Activated CD4-positive, alpha-beta T cell treated with anti-CD3 and anti-CD28 coated beads for 1 hour (primary cell): ENCODE measurements around the gene FSTL5.

Experiments
- DNase-seq: peaks from one replicate; pipeline ENCODE4 v3.0.0-alpha.2; 2020

Gene FSTL5

GRCh38 chr4:162102713-162103112 lies 61.1 kb downstream of the FSTL5 start:
- no peak for DNase-seq

DNA sequence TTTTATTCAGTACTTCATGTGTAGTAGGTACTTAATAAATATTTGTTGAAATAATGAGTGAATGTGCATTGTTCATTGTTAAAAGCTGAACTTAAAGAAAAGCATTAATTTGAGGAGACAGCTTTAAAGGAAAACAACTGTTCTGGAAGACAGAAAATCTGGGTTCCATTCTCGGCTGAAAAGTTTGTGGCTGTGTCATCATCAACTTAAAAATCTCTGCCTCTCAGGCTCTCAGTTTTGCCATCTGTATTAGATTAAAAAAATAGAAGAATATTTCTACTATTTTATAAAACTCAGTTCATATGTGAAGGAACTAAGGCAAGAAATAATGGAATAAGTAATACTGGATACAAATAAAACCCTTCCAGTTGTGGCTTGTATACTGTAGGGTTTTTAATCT lies 62.5 kb downstream of the FSTL5 start:
- no peak for DNase-seq

GRCh38 chr4:162075726-162076125 lies 88.1 kb downstream of the FSTL5 start:
- DNase-seq, result no peak

- no peak for DNase-seq
Measured at GRCh38 chr4:162061214-162061613, 102.6 kb downstream of the FSTL5 start.

DNA sequence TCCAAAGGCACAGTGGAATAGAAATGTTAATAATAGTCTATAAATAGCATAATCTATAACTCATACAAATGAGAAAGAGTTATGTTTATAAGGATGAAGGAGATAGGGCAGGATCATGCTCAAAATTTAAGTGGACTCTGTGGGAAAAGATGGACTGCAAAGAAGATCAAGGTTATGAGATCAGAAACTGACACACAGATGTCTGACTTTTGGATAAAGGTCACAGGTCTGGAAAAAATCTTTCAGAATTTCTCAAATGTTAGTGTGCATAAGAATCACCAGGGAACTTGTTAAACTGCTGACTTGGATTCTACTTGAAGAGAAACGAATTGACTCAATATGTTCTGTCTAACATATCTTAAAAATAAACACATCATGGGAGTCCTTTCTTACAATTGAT lies 104.1 kb downstream of the FSTL5 start:
- DNase-seq, result no peak

- no peak for DNase-seq
Measured at GRCh38 chr4:162056990-162057389, 106.8 kb downstream of the FSTL5 start.

DNA sequence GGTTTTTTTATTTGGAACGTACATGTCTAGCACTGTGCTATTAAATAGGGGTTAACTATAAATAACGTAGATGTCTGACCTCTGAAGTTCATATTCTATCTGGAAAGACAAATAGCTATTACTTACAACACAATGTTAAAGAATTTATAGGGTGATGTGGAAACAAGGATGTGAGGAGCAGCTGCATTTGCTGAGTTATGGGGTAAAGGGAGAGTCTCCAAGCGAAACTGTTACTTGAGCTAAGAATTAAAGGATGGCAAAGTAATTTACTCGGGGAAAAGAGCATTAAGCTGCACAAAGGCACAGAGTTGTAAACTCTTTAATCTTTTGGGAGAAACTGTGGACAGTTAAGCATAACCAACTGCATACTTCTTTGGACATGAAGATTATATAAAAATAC lies 117.7 kb downstream of the FSTL5 start:
- DNase-seq, result no peak

- DNase-seq, result no peak
Measured at GRCh38 chr4:162038112-162038511, 125.7 kb downstream of the FSTL5 start.

DNA sequence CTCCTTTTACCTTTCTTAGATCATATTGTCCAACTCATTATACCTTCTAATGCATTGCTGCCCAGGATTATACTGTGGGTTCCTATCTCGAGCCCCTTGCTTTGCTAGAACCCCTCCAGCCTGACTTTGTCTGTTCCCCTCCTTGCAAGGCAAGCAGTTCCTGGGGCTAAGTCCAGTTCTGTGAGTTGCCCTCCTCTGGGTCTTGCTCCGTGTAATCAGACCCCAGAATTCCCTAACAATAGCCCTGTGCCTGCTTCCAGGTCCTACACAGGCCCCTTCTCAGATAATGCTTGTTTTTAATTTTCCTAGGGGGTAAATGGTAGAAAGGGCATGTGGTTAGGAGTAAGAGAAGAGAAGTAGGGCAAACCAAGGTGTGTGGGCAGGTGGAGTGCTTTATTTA lies 145.9 kb downstream of the FSTL5 start:
- DNase-seq, result no peak

- DNase-seq, result no peak
Measured at GRCh38 chr4:162016991-162017390, 146.8 kb downstream of the FSTL5 start.

DNA sequence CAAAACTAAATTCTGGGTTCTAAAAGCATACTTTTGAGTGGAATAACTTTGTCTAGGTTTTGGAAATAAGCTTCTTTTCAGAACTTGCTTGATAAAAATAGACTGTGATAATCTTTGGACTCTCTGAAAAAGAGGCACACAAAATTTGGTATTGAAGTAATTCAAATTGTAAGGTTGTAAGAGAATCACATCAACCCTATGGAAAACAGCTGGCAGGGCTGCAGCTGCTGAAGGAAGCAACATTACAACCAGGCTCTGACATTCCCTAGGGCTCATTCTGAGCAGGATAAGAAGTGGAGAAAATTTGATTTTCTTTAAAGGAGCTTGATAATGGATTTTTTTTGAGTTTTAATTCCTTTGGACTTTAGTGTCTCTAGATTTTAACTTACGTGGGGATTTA lies 147.6 kb downstream of the FSTL5 start:
- no peak for DNase-seq

DNA sequence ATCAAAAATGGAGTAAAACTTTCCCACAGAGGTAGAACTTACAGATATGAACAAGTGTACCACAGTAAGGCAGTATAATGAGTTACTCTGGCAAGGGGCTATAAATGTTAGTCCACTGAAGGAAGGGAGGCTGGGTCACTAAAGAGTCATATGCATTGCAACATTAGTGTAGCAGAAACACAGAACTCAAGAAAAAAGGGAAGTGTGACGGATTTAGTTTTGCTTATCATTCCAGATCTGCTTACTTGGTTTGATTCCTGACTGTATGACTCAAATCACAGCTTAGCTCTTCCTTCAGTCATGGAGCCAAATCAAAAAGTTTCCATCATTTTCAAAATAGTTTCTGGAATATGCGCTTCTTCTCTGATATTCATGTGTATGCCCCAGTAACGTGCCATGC lies 148.7 kb downstream of the FSTL5 start:
- no peak for DNase-seq

DNA sequence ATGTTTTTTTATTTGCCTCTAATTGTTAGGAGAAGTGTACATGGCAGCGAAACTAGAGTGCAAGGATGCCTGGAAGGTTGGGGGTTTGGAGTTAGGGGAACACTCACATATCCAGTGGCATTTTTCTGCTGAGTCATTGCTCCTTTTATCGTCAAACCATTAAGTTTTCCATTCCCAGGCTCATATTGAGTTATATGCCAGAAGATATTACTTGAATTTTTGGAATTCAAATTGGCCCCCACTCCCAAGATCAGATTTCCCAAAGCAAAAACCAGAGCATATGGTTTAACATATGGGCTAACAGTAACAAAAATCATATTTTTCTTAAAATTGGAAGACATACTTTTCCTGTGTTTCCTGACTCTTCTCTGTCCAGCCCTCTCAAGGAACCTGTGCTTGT lies 152.7 kb downstream of the FSTL5 start:
- DNase-seq, result no peak

DNA sequence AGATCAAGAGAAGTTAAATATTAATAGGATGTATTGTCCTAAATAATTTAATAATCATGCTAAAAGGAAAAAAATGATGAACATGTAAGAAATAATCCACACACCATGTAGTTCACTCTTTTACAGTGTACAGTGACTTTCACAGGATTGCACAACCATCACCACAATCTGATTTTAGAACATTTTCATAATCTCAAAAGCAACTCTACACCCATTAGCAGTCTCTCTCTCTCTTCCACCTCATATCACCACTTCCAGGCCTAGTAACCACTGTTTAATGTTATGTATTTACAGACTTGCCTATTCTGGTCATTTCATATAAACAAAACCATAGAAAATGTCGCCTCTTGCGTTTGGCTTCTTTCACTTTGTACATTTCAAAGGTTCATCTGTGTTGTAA lies 153.4 kb downstream of the FSTL5 start:
- DNase-seq, result no peak

- no peak for DNase-seq
Measured at GRCh38 chr4:161992317-161992716, 171.5 kb downstream of the FSTL5 start.

GRCh38 chr4:161991811-161992210 lies 172.0 kb downstream of the FSTL5 start:
- no peak for DNase-seq

DNA sequence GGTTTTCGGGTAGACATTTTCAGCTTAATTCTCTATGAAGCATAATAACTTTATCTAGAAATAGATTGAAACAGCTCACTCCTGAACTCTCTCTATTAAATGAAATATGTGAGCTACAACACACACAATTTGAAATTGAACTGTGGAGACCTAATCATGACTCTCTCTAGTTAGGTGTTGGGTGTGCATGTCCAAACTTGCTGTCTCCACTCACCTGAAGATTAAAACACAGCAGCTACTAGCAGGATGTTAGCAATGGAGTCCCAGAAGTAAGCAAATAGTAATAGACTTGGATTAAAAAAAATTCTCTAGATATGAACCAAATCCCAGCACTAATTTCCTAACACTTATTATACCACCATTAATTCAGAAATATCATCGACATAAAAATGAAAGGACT lies 173.1 kb downstream of the FSTL5 start:
- DNase-seq, result no peak

DNA sequence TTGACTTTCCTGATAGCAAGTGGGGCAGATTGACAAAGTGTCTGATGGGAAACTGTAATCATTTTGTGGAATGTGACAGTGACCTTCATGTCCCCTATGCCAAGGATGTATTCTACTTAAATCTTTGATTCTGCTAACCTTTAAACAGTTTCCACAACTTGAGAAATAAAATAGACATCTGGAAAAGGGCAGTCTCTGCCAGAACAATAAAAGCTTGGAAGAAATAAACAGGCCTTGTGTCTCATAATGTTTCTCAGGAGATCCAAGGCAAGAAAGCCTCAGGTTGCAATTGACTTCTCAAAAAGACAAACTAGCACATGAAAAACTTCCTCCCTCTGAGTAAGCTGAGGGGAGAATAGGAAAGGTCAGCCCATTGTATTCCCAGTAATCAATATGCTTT lies 174.9 kb downstream of the FSTL5 start:
- no peak for DNase-seq

DNA sequence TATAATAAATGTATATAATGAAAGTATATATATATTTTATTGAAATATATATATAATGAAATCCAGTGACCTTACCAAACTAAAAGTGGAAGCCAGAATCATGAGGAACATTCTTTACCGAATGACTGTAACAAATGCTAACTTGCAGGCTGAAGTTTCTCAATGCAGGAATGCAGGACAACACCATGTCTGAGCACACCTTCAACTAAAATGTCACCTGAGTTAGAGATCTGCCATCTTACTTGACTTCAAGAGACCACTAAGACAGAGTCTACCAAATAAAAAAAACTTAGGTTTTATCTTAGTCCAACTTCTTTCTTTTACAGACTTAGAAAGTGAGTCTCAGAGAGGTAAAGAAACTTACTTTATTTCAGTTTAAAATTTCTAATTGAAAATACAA lies 176.2 kb downstream of the FSTL5 start:
- no peak for DNase-seq

GRCh38 chr4:161952382-161952781 lies 211.4 kb downstream of the FSTL5 start:
- DNase-seq, result no peak

DNA sequence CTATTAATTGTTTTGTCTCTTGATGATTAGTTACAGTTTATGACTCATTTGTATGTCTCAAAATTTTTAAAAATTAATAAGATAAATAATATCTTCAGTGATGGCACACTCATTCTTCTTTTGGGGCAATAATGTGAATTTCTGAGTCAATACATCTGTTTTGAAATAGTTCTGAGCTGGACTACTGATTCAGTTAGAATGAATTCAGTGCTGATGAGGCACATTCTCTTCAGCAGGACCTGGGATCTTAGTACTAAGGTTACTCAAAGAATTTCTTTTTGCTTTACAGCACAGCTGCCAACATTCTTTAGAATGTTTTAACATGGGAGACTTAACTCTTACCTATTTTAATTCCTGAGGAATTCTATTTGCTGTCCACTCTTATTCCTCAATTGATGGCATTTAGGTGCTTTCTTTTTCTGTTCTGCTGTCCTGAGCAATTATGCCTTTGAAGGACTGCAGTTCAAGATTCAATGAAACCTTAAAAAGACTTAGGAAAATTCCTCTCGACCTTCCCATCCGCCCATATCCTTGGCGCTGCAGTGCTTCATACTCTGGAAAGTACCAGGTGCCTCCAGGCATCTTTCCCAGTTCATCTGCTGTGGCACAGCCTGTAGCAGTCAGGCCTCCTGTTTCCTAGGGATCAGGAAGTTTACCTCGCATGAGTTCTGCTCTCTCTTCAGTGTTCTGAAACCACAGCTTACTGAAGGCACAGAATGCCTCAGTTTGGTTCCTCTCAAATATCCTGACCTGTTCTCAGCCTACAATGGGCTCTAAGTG lies 213.7 kb downstream of the FSTL5 start:
- DNase-seq, result no peak

GRCh38 chr4:161948026-161948770 lies 215.6 kb downstream of the FSTL5 start:
- no peak for DNase-seq

DNA sequence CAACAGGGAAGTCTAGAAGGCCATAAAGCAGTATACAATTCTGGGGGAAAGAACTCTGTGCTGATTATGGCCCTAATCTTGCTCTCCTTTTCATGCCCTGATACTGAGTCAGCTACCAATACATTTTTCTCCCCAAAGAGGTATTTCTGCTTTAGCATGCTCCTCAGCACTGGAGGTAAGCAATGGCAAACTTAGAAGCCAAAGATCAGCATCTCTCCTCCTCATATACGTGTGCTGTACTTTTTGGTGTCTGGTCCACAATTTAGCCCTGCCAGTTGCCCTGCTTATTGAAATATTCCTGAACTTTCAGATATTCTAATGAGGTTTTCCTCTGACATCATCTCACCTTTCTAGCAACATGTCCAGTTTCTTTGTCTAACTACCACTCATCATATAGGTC lies 226.2 kb downstream of the FSTL5 start:
- no peak for DNase-seq
